Ishikawa (cell line): ENCODE results near the gene CNTN2.

Experiments used
- CEBPB ChIP-seq: IDR thresholded peaks from 2 replicates; pipeline ENCODE4 v1.6.1; 2012
- CREB1 ChIP-seq: IDR thresholded peaks from 2 replicates; pipeline ENCODE4 v1.6.1; 2012; ENCODE audit warnings: low read depth
- EGR1 ChIP-seq: IDR thresholded peaks from 2 replicates; pipeline ENCODE4 v1.6.1; 2012
- EP300 ChIP-seq: IDR thresholded peaks from 2 replicates; pipeline ENCODE4 v1.6.1; 2012; ENCODE audit warnings: borderline replicate concordance
- FOXM1 ChIP-seq: IDR thresholded peaks from 2 replicates; pipeline ENCODE4 v1.6.1; 2012; ENCODE audit warnings: low read depth, borderline replicate concordance
- NFIC ChIP-seq: IDR thresholded peaks from 2 replicates; pipeline ENCODE4 v1.6.1; 2012
- RAD21 ChIP-seq: IDR thresholded peaks from 2 replicates; pipeline ENCODE4 v1.6.1; 2012; ENCODE audit warnings: low read depth
- REST ChIP-seq: IDR thresholded peaks from 2 replicates; pipeline ENCODE4 v1.6.1; 2012; ENCODE audit warnings: low read depth, mild to moderate bottlenecking
- TAF1 ChIP-seq: IDR thresholded peaks from 2 replicates; pipeline ENCODE4 v1.6.1; 2012; ENCODE audit warnings: low read depth, mild to moderate bottlenecking
- TCF12 ChIP-seq: IDR thresholded peaks from 2 replicates; pipeline ENCODE4 v1.6.1; 2012; ENCODE audit warnings: low read depth
- TEAD4 ChIP-seq: IDR thresholded peaks from 2 replicates; pipeline ENCODE4 v1.6.1; 2012
- USF1 ChIP-seq: IDR thresholded peaks from 2 replicates; pipeline ENCODE4 v1.6.1; 2012
- YY1 ChIP-seq: IDR thresholded peaks from 2 replicates; pipeline ENCODE4 v1.6.1; 2012; ENCODE audit warnings: low read depth
- ZBTB7A ChIP-seq: IDR thresholded peaks from 2 replicates; pipeline ENCODE4 v1.6.1; 2012; ENCODE audit warnings: low read depth
- TF ChIP-seq, protein P1 (sequence below): IDR thresholded peaks from 2 replicates; pipeline ENCODE4 v1.6.1; 2012

Gene CNTN2

GRCh38 chr1:205026181-205026580 is 16.8 kb upstream of the CNTN2 start:
- TF ChIP-seq NFIC (no peak), TEAD4 (no peak)

- TF ChIP-seq REST (no peak), CREB1 (no peak)
Observed at GRCh38 chr1:205028390-205028789, 14.6 kb upstream of the CNTN2 start.

DNA sequence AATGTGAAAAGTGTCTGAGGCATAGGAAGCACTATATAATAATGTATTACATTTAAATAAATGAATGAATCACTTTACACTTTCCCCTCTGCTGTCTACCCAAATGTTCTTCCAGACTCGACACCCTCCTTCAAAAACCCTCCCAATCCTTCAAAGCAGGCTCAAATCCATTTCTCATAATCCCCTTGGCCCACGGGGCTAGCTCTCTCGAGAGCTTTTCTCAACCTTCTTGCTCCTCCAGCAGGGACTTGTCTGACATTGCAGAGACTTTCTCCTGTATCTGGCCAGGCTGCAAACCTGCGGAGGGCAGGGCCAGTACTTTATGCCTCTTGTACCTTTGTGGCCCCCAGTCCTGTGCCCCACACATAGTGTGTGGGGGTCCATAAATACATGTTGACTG is 14.1 kb upstream of the CNTN2 start:
- TF ChIP-seq USF1: no peak
- TF ChIP-seq, protein P1, sequence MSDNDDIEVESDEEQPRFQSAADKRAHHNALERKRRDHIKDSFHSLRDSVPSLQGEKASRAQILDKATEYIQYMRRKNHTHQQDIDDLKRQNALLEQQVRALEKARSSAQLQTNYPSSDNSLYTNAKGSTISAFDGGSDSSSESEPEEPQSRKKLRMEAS: no peak

DNA sequence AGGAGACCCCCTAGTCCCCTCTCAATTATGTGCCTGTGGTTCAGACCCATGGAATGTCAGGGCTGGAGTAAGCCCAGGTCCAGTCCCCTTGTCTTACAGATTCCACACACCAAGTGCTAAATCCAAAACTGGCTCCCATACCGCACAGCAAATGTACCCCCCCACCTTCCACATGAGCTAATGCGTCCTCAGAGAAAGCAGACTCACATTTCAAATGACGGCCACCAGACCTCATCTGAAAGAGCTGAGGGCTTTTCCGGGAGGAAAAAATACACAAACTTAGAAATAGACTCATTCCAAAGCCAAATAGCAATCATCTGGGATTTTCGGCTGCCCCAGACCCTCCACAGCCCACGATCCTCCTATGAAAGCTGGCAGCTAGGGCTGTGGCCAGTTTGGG is 12.8 kb upstream of the CNTN2 start:
- TF ChIP-seq NFIC (no peak), RAD21 (no peak), CEBPB (no peak), EGR1 (no peak), TAF1 (no peak), ZBTB7A (no peak), CREB1 (no peak), REST (no peak), EP300 (no peak), TEAD4 (no peak), TCF12 (no peak)
- TF ChIP-seq, protein P1: no peak

DNA sequence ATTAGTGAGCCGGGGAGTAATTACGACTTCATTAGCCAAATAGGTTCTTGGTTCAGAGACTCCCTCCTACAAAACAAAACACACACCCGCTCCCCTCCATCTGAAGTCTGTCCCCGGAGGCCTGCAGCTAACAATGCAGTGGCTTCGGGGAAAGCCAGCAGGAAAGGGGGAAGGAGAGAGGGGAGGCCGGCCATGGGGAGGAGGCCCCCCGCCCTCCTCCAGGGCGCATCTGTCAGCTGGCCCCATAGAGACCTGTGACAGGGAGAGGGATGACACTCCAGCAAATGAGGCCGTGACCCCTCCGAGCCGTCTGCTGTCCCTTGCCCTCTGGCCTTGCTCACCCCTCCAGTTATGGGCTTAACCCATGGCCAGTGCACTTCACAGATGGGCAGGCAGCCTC is 12.1 kb upstream of the CNTN2 start:
- TF ChIP-seq TEAD4 (no peak), TCF12 (no peak), CREB1 (no peak), FOXM1 (no peak), USF1 (no peak), TAF1 (no peak), CEBPB (no peak), YY1 (no peak), EP300 (no peak), ZBTB7A (no peak), EGR1 (no peak), NFIC (no peak), RAD21 (no peak), REST (no peak)
- TF ChIP-seq, protein P1: no peak

- TF ChIP-seq USF1: no peak
- no peak for TF ChIP-seq CREB1
- TF ChIP-seq CEBPB: no peak
- TF ChIP-seq TEAD4: no peak
- TF ChIP-seq, protein P1: no peak
- no peak for TF ChIP-seq EP300
- no peak for TF ChIP-seq TCF12
Observed at GRCh38 chr1:205032508-205032907, 10.5 kb upstream of the CNTN2 start.
